ENCODE results near the gene LAPTM4A.
A peak's percentile ranks its signal among the peaks of the same experiment; 100 is the strongest.

DNA sequence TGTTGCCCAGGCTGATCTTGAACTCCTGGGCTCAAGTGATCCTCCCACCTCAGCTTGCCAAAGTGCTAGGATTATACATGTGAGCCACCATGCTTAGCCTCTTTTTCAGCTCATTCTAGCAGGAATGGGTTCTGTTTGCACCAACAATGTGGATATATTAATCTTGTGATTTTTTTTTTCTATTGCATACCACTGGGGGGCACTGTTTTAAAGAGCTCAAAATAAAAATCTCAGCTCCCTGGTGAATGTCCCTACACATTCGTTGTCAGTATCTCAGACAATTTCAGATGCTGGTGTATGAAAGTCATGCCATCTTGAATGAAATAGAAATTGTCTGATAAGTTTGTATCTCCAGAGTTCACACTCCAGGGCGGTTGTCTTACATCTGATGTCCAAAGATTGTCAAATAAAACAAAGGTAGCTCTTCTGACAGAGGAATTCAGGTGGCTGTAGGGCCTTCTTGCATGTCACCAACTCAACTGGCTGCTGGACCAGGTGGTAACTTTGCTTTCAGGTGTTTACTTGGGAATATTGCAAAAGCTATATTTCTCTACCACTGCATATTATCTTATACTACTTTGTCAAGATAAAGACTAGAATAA, 35.8 kb downstream of the LAPTM4A start:
- TF ChIP-seq, protein P1, sequence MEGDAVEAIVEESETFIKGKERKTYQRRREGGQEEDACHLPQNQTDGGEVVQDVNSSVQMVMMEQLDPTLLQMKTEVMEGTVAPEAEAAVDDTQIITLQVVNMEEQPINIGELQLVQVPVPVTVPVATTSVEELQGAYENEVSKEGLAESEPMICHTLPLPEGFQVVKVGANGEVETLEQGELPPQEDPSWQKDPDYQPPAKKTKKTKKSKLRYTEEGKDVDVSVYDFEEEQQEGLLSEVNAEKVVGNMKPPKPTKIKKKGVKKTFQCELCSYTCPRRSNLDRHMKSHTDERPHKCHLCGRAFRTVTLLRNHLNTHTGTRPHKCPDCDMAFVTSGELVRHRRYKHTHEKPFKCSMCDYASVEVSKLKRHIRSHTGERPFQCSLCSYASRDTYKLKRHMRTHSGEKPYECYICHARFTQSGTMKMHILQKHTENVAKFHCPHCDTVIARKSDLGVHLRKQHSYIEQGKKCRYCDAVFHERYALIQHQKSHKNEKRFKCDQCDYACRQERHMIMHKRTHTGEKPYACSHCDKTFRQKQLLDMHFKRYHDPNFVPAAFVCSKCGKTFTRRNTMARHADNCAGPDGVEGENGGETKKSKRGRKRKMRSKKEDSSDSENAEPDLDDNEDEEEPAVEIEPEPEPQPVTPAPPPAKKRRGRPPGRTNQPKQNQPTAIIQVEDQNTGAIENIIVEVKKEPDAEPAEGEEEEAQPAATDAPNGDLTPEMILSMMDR (IDR thresholded peaks at IDR 0.05) = peak; percentile 46 to 78 (median 59)
- TF ChIP-seq POLR2A (IDR thresholded peaks at IDR 0.05) (no peak), EP300 (IDR thresholded peaks at IDR 0.05) (no peak)
